ENCODE results near the gene ENDOU. TPM values are rescaled to one million over a fixed set of nuclear protein-coding genes. Genes with fewer than 3 reads are reported as not detected.

Gene ENDOU
- 0.04 TPM in 1 of 2 replicates, not detected in the other for total RNA-seq

GRCh38 chr12:47725091-47725772 lies at the start of gene ENDOU:
Gene ENDOU, minus strand, starts transcription at chr12:47725490. Its CDS starts 77 bp downstream, at chr12:47725413.

GRCh38 chr12:47773062-47773857 lies 48.0 kb upstream of the ENDOU start, which contains the start of gene SLC48A1:
Gene SLC48A1, plus strand, starts transcription at chr12:47773238. Its CDS starts 67 bp downstream, at chr12:47773305.

GRCh38 chr12:47758834-47759690 lies 33.8 kb upstream of the ENDOU start, which contains the start of gene RAPGEF3:
Gene RAPGEF3, minus strand, starts transcription at chr12:47758880. Its CDS starts 324 bp downstream, at chr12:47758556.

GRCh38 chr12:47705566-47706425 lies 19.5 kb downstream of the ENDOU start, which contains the start of gene RPAP3:
Gene RPAP3, minus strand, starts transcription at chr12:47706030. Its CDS starts 3,190 bp downstream, at chr12:47702840.

Other genes starting within 250 kb of the ENDOU start
- gene RPAP3, start 19.5 kb downstream of the ENDOU start, total RNA-seq, result 13.6 and 18.8 TPM in 2 replicates
- gene RAPGEF3, start 33.4 kb upstream of the ENDOU start, total RNA-seq, result 24.6 and 28.3 TPM in 2 replicates
- gene SLC48A1, start 47.7 kb upstream of the ENDOU start, total RNA-seq, result 29.9 and 32.9 TPM in 2 replicates
- 28.2 and 38.2 TPM in 2 replicates for gene HDAC7, start 94.4 kb upstream of the ENDOU start, total RNA-seq
- 42.2 and 49.6 TPM in 2 replicates for gene VDR, start 179.5 kb upstream of the ENDOU start, total RNA-seq
- 100 and 133 TPM in 2 replicates for gene TMEM106C, start 238.1 kb upstream of the ENDOU start, total RNA-seq